ENCODE results near the gene SYTL5.

The SYTL5 gene

GRCh38 chrX:38089173-38089982 is 83.0 kb downstream of the SYTL5 start:
- no peak for DNase-seq (ENCODE audit: low read depth, low spot score)

GRCh38 chrX:38095971-38096529 is 89.7 kb downstream of the SYTL5 start:
- no peak for DNase-seq (ENCODE audit: low read depth, low spot score)

GRCh38 chrX:38099688-38100087 is 93.3 kb downstream of the SYTL5 start:
- DNase-seq (ENCODE audit: low read depth, low spot score): no peak

- DNase-seq (ENCODE audit: low read depth, low spot score): no peak
These were observed 95.9 kb downstream of the SYTL5 start for GRCh38 chrX:38102240-38102639.

GRCh38 chrX:38102875-38103274 is 96.5 kb downstream of the SYTL5 start:
- no peak for DNase-seq (ENCODE audit: low read depth, low spot score)

- no peak for DNase-seq (ENCODE audit: low read depth, low spot score)
These were observed 97.8 kb downstream of the SYTL5 start for GRCh38 chrX:38103857-38104812.

GRCh38 chrX:38105216-38105725 is 98.9 kb downstream of the SYTL5 start:
- no peak for DNase-seq (ENCODE audit: low read depth, low spot score)

GRCh38 chrX:38106991-38107655 is 100.8 kb downstream of the SYTL5 start:
- DNase-seq (ENCODE audit: low read depth, low spot score): no peak

GRCh38 chrX:38108364-38108763 is 102.0 kb downstream of the SYTL5 start:
- no peak for DNase-seq (ENCODE audit: low read depth, low spot score)

GRCh38 chrX:38109042-38109898 is 102.9 kb downstream of the SYTL5 start:
- no peak for DNase-seq (ENCODE audit: low read depth, low spot score)

GRCh38 chrX:38110231-38110630 is 103.9 kb downstream of the SYTL5 start:
- no peak for DNase-seq (ENCODE audit: low read depth, low spot score)

GRCh38 chrX:38111196-38111595 is 104.8 kb downstream of the SYTL5 start:
- DNase-seq (ENCODE audit: low read depth, low spot score): no peak

GRCh38 chrX:38112566-38112965 is 106.2 kb downstream of the SYTL5 start:
- no peak for DNase-seq (ENCODE audit: low read depth, low spot score)

GRCh38 chrX:38116706-38117105 is 110.4 kb downstream of the SYTL5 start:
- no peak for DNase-seq (ENCODE audit: low read depth, low spot score)

- no peak for DNase-seq (ENCODE audit: low read depth, low spot score)
These were observed 111.1 kb downstream of the SYTL5 start for GRCh38 chrX:38117485-38117884.

- DNase-seq (ENCODE audit: low read depth, low spot score): no peak
These were observed 117.6 kb downstream of the SYTL5 start for GRCh38 chrX:38124000-38124399.

GRCh38 chrX:38126179-38126578 is 119.8 kb downstream of the SYTL5 start:
- no peak for DNase-seq (ENCODE audit: low read depth, low spot score)

- no peak for DNase-seq (ENCODE audit: low read depth, low spot score)
These were observed 121.6 kb downstream of the SYTL5 start for GRCh38 chrX:38127961-38128360.

- no peak for DNase-seq (ENCODE audit: low read depth, low spot score)
These were observed 123.0 kb downstream of the SYTL5 start for GRCh38 chrX:38129366-38129765.

GRCh38 chrX:38138157-38138891 is 132.0 kb downstream of the SYTL5 start:
- DNase-seq (ENCODE audit: low read depth, low spot score): no peak

Measured in activated CD4-positive, CD25-positive, alpha-beta regulatory T cell treated with anti-CD3 and anti-CD28 coated beads, Interleukin-2, amount 50 U/mL, for 16 hours (primary cell).